Lower lobe of right lung (tissue), 2 donors: ENCODE results near the gene PSAP. TPM values are rescaled to one million over a fixed set of nuclear protein-coding genes. Genes with fewer than 3 reads are reported as not detected.
"Not testable (repeated sequence)": the region's sequence is repeated elsewhere in the genome, so short reads cannot be mapped to it uniquely, and the experiment has no call there.

Source experiments
- ATAC-seq, 2 donors: fragments of 200-7000 bp; cut with Tn5 transposase; one replicate each; pipeline ENCODE4 v1.9.1; 2020 to 2022; ENCODE audit warnings: mild to moderate bottlenecking in 2 of 2, moderate library complexity in 2 of 2
- DNase-seq: peaks from one replicate; pipeline ENCODE4 v3.0.0-alpha.2; 2020
- H3K27ac ChIP-seq: fragments of 200-600 bp; one replicate; pipeline ENCODE4 v1.8.0; 2022
- H3K27me3 ChIP-seq: fragments of 200-600 bp; one replicate; pipeline ENCODE4 v1.8.0; 2022; ENCODE audit warnings: low read depth
- H3K36me3 ChIP-seq: fragments of 200-600 bp; one replicate; pipeline ENCODE4 v1.8.0; 2022; ENCODE audit warnings: mild to moderate bottlenecking
- H3K4me1 ChIP-seq: fragments of 200-600 bp; one replicate; pipeline ENCODE4 v1.8.0; 2022
- H3K4me3 ChIP-seq: fragments of 200-600 bp; one replicate; pipeline ENCODE4 v1.8.0; 2022; ENCODE audit warnings: mild to moderate bottlenecking
- H3K9me3 ChIP-seq: fragments of 200-600 bp; one replicate; pipeline ENCODE4 v1.8.0; 2022
- CTCF ChIP-seq: fragments of 200-600 bp; IDR thresholded peaks from one replicate; pipeline ENCODE4 v1.8.0; 2022; ENCODE audit warnings: antibody characterized with exemption, mild to moderate bottlenecking
- intact Hi-C: fragments of 100-400 bp; cut with DNase I; formaldehyde crosslinking; loops from one replicate; pipeline ENCODE4 v1.11.0; 2022
- total RNA-seq: library from RNA; stranded (reverse); fragmentation: NEBNext Ultra II Directional; extraction: Animal tissue kit (Norgen Biotek cat#: 25700); gene quantifications from one replicate; pipeline ENCODE4 v1.2.1, GENCODE V29; 2021
- donor health status: DM: no; HTN: yes; CAD: no; lungs with severe emphysema.

Gene PSAP
- total RNA-seq, 1 donor from 2014 or later, result 2,019 TPM

- peaks cover 40% of the 10 kb centered on the region for H3K4me1 ChIP-seq
- H3K27ac ChIP-seq, result peak overlapping the region; percentile 76
- no peaks in the 10 kb centered on the region for H3K36me3 ChIP-seq
- H3K27me3 ChIP-seq, result no peaks in the 10 kb centered on the region
- intact Hi-C loops, result no loop called here
- DNase-seq, result no peak
- TF ChIP-seq CTCF, result no peak
- H3K4me3 ChIP-seq, result no peak overlapping the region
- no peak for ATAC-seq
- no peaks in the 10 kb centered on the region for H3K9me3 ChIP-seq
These were observed 36.7 kb upstream of the PSAP start for GRCh38 chr10:71887743-71888142.

- ATAC-seq, result no peak
- H3K4me1 ChIP-seq, result peaks cover 9% of the 10 kb centered on the region
- no peaks in the 10 kb centered on the region for H3K36me3 ChIP-seq
- H3K27ac ChIP-seq, result no peak overlapping the region
- DNase-seq, result no peak
- no peak for TF ChIP-seq CTCF
- H3K9me3 ChIP-seq, result no peaks in the 10 kb centered on the region
- no peaks in the 10 kb centered on the region for H3K27me3 ChIP-seq
- intact Hi-C loops, result no loop called here
- no peak overlapping the region for H3K4me3 ChIP-seq
These were observed 32.0 kb upstream of the PSAP start for GRCh38 chr10:71882813-71883659.

- intact Hi-C loops, result no loop called here
- H3K27ac ChIP-seq, result no peak overlapping the region
These were observed 30.8 kb upstream of the PSAP start for GRCh38 chr10:71881647-71882355.

GRCh38 chr10:71881307-71881624, 30.2 kb upstream of the PSAP start:
- H3K27me3 ChIP-seq, H3K27ac ChIP-seq, H3K4me3 ChIP-seq, ATAC-seq, H3K36me3 ChIP-seq, intact Hi-C loops, DNase-seq, H3K9me3 ChIP-seq, H3K4me1 ChIP-seq: not testable (repeated sequence)

More at GRCh38 chr10:71881647-71882355, 30.8 kb upstream of the PSAP start:
- Histone ChIP-seq H3K4me3 (no peak overlapping the region), H3K4me1 (peaks cover 4% of the 10 kb centered on the region), H3K36me3 (no peaks in the 10 kb centered on the region), H3K27me3 (no peaks in the 10 kb centered on the region), H3K9me3 (no peaks in the 10 kb centered on the region)
- ATAC-seq (no peak), DNase-seq (no peak)
- no peak for TF ChIP-seq CTCF

- H3K27me3 ChIP-seq, result no peaks in the 10 kb centered on the region
- no peak for DNase-seq
- intact Hi-C loops, result no loop called here
- H3K4me1 ChIP-seq, result peaks cover 4% of the 10 kb centered on the region
- no peaks in the 10 kb centered on the region for H3K9me3 ChIP-seq
- no peak for TF ChIP-seq CTCF
- no peak overlapping the region for H3K27ac ChIP-seq
- peak; percentile 23 to 75 for ATAC-seq
- H3K4me3 ChIP-seq, result no peak overlapping the region
- H3K36me3 ChIP-seq, result no peaks in the 10 kb centered on the region
These were observed 29.6 kb upstream of the PSAP start for GRCh38 chr10:71880425-71881306.
